SK-N-SH (cell line): ENCODE measurements around the gene SF3A2.

Experiments
- EP300 ChIP-seq, 2 experiments: IDR thresholded peaks; 2 replicates each; pipeline versions ENCODE4 v1.4.0 to v1.6.1; 2012; ENCODE audit warnings: borderline replicate concordance in 1 of 2, low read depth in 1 of 2, low read length in 1 of 2
- EZH2phosphoT487 ChIP-seq: fragments of 200-600 bp; sonication (generic); IDR thresholded peaks from 2 replicates; pipeline ENCODE4 v1.6.1; 2017; ENCODE audit warnings: low read depth, mixed run types, mild to moderate bottlenecking, antibody characterized with exemption, moderate library complexity, borderline replicate concordance
- FOXJ3 ChIP-seq: sonication (generic); formaldehyde crosslinking; IDR thresholded peaks from 2 replicates; pipeline ENCODE4 v1.5.1; 2020; ENCODE audit warnings: mild to moderate bottlenecking, missing genetic modification reagents
- MEF2A ChIP-seq: IDR thresholded peaks from 2 replicates; pipeline ENCODE4 v1.4.0; 2012; ENCODE audit warnings: low read depth, borderline replicate concordance
- NFIC ChIP-seq: IDR thresholded peaks from 2 replicates; pipeline ENCODE4 v1.4.0; 2012; ENCODE audit warnings: borderline replicate concordance
- NRF1 ChIP-seq: IDR thresholded peaks from 2 replicates; pipeline ENCODE4 v1.6.1; 2012; ENCODE audit warnings: low read depth, mild to moderate bottlenecking, low read length
- POLR2AphosphoS5 ChIP-seq: IDR thresholded peaks from 2 replicates; pipeline ENCODE4 v1.6.1; 2012; ENCODE audit warnings: low read depth, low read length
- RAD21 ChIP-seq: IDR thresholded peaks from 2 replicates; pipeline ENCODE4 v1.6.1; 2012; ENCODE audit warnings: mild to moderate bottlenecking, low read length
- RFX5 ChIP-seq: IDR thresholded peaks from 2 replicates; pipeline ENCODE4 v1.6.1; 2012; ENCODE audit warnings: mild to moderate bottlenecking, improper control_type of control experiment, low read length
- TAF1 ChIP-seq: IDR thresholded peaks from 2 replicates; pipeline ENCODE4 v1.6.1; 2012; ENCODE audit warnings: low read depth, mild to moderate bottlenecking, low read length, moderate library complexity, borderline replicate concordance
- YY1 ChIP-seq: IDR thresholded peaks from 2 replicates; pipeline ENCODE4 v1.4.0; 2012; ENCODE audit warnings: low read depth, mild to moderate bottlenecking
- TF ChIP-seq, protein P1 (sequence below): fragments of 200-600 bp; sonication (generic); IDR thresholded peaks from 2 replicates; pipeline ENCODE4 v1.6.1; 2017; ENCODE audit warnings: antibody characterized with exemption, mild to moderate bottlenecking, moderate library complexity
- TF ChIP-seq, protein P2 (sequence below): fragments of 150-350 bp; IDR thresholded peaks from 2 replicates; pipeline ENCODE4 v1.6.1; 2017; ENCODE audit warnings: antibody characterized with exemption, low read length, low read depth, borderline replicate concordance

DNA sequence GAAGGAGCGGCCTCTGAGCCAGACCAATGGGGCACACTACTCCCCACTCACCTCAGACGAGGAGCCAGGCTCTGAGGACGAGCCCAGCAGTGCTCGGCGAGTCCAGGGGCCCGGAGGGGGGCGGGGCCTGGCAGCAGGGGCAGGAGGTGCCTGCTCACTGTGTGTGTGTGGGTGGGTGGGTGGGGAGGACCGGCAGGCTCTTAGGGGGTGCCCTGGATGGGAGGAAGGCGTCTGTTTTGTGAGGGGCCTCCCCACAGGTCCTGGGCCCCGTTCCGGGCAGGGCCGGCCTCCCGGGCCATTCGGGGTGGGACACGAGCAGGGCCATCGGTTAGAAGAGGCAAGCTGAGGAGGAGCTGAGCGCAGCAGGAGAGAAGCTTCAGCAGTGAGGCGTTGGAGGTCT is 13.2 kb upstream of the SF3A2 start:
- no peak for TF ChIP-seq NRF1
- TF ChIP-seq, protein P1, sequence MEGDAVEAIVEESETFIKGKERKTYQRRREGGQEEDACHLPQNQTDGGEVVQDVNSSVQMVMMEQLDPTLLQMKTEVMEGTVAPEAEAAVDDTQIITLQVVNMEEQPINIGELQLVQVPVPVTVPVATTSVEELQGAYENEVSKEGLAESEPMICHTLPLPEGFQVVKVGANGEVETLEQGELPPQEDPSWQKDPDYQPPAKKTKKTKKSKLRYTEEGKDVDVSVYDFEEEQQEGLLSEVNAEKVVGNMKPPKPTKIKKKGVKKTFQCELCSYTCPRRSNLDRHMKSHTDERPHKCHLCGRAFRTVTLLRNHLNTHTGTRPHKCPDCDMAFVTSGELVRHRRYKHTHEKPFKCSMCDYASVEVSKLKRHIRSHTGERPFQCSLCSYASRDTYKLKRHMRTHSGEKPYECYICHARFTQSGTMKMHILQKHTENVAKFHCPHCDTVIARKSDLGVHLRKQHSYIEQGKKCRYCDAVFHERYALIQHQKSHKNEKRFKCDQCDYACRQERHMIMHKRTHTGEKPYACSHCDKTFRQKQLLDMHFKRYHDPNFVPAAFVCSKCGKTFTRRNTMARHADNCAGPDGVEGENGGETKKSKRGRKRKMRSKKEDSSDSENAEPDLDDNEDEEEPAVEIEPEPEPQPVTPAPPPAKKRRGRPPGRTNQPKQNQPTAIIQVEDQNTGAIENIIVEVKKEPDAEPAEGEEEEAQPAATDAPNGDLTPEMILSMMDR: no peak
- TF ChIP-seq TAF1: no peak
- no peak for TF ChIP-seq MEF2A
- TF ChIP-seq EP300 (IDR thresholded peaks at IDR 0.05; ENCODE audit: borderline replicate concordance in 1 of 2, low read depth in 1 of 2, low read length in 1 of 2): no peak
- no peak for TF ChIP-seq RFX5
- TF ChIP-seq NFIC: no peak
- no peak for TF ChIP-seq POLR2AphosphoS5
- TF ChIP-seq FOXJ3 (CRISPR knock-in tag): no peak
- TF ChIP-seq EZH2phosphoT487: no peak
- TF ChIP-seq RAD21: no peak
- TF ChIP-seq YY1: no peak
- TF ChIP-seq, protein P2, sequence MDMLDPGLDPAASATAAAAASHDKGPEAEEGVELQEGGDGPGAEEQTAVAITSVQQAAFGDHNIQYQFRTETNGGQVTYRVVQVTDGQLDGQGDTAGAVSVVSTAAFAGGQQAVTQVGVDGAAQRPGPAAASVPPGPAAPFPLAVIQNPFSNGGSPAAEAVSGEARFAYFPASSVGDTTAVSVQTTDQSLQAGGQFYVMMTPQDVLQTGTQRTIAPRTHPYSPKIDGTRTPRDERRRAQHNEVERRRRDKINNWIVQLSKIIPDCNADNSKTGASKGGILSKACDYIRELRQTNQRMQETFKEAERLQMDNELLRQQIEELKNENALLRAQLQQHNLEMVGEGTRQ: no peak
